Uterus (tissue), 2 donors: Measurements from ENCODE around the gene EXOC6.

Experiments used
- CTCF ChIP-seq, 4 experiments: fragments of 200-600 bp in 2 of 4; fragments of 450-650 bp in 2 of 4; sonication (generic) in 2 of 4; IDR thresholded peaks; one replicate each; pipeline ENCODE4 v1.5.1; 2016 to 2019; ENCODE audit warnings: antibody characterized with exemption in 4 of 4, mild to moderate bottlenecking in 2 of 4, moderate library complexity in 1 of 4
- POLR2A ChIP-seq, 2 donors: fragments of 450-650 bp; IDR thresholded peaks; one replicate each; pipeline ENCODE4 v1.6.1; 2016; ENCODE audit warnings: antibody characterized with exemption in 2 of 2, mild to moderate bottlenecking in 1 of 2, moderate library complexity in 1 of 2

- TF ChIP-seq CTCF (IDR thresholded peaks at IDR 0.05) (no peak), POLR2A (IDR thresholded peaks at IDR 0.05) (no peak)
These were observed 19.1 kb upstream of the EXOC6 start for GRCh38 chr10:92829042-92829785.
